Measurements from ENCODE around the gene RABAC1.

DNA sequence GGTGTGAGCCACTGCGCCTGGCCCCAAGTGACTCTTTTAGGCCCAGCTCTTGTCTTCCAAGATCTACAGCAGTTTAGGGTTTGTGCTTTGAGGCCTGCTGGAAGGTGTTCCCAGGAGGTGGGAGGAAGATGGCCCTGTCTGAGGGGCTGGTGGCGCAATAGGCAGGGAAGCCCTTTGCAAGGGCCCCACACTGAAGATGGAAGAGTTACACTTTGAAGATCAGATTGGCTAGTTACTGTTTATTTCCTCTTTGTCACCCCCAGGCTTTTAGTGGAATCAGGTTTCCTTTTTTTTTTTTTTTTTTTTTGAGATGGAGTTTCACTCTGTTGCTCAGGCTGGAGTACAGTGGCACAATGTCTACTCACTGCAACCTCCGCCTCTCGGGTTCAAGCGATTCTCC lies 1.9 kb upstream of the RABAC1 start:
- TF ChIP-seq, protein P1, sequence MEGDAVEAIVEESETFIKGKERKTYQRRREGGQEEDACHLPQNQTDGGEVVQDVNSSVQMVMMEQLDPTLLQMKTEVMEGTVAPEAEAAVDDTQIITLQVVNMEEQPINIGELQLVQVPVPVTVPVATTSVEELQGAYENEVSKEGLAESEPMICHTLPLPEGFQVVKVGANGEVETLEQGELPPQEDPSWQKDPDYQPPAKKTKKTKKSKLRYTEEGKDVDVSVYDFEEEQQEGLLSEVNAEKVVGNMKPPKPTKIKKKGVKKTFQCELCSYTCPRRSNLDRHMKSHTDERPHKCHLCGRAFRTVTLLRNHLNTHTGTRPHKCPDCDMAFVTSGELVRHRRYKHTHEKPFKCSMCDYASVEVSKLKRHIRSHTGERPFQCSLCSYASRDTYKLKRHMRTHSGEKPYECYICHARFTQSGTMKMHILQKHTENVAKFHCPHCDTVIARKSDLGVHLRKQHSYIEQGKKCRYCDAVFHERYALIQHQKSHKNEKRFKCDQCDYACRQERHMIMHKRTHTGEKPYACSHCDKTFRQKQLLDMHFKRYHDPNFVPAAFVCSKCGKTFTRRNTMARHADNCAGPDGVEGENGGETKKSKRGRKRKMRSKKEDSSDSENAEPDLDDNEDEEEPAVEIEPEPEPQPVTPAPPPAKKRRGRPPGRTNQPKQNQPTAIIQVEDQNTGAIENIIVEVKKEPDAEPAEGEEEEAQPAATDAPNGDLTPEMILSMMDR (IDR thresholded peaks at IDR 0.05) = no peak
- TF ChIP-seq POLR2A (IDR thresholded peaks at IDR 0.05) = no peak
